GM12878 (cell line): Measurements from ENCODE around the gene CACNA2D4.

ENCODE experiments used
- BMI1 ChIP-seq: fragments of 450-650 bp; IDR thresholded peaks from 2 replicates; pipeline ENCODE4 v1.6.1; 2016; ENCODE audit warnings: mild to moderate bottlenecking, moderate library complexity, borderline replicate concordance
- CREM ChIP-seq: IDR thresholded peaks from 2 replicates; pipeline ENCODE4 v1.6.1; 2014; ENCODE audit warnings: antibody characterized with exemption, low read depth
- CTCF ChIP-seq, 3 experiments: IDR thresholded peaks in 2 of 3; conservative IDR thresholded peaks in 1 of 3; 2 replicates each; pipeline ENCODE4 v1.5.1; 2011; ENCODE audit warnings: low read depth in 3 of 3, low read length in 3 of 3, mild to moderate bottlenecking in 3 of 3, control low read depth in 2 of 3, moderate library complexity in 2 of 3, inconsistent platforms in 1 of 3, mixed read lengths in 1 of 3; ENCODE audit not compliant: control insufficient read depth in 2 of 3, insufficient read depth in 1 of 3; ENCODE audit errors: extremely low read depth in 1 of 3
- ELK1 ChIP-seq: IDR thresholded peaks from 2 replicates; pipeline ENCODE4 v1.6.1; 2012; ENCODE audit warnings: low read depth, low read length, improper control_type of control experiment
- EP300 ChIP-seq, 2 experiments: fragments of 150-350 bp in 1 of 2; IDR thresholded peaks; 2 replicates each; pipeline ENCODE4 v1.6.1; 2011 to 2012; ENCODE audit warnings: low read depth in 2 of 2, low read length in 2 of 2, borderline replicate concordance in 1 of 2, improper control_type of control experiment in 1 of 2, inconsistent platforms in 1 of 2; ENCODE audit not compliant: control insufficient read depth in 1 of 2
- EZH2 ChIP-seq: IDR thresholded peaks from 2 replicates; pipeline ENCODE4 v1.6.1; 2012; ENCODE audit warnings: low read depth, mild to moderate bottlenecking, control low read depth, inconsistent platforms, low read length, borderline replicate concordance; ENCODE audit not compliant: control insufficient read depth
- HDAC6 ChIP-seq: fragments of 200-600 bp; sonication (generic); IDR thresholded peaks from one replicate; pipeline ENCODE4 v1.8.0; 2017; ENCODE audit warnings: antibody characterized with exemption; ENCODE audit not compliant: unreplicated experiment
- POLR2AphosphoS5 ChIP-seq: IDR thresholded peaks from 2 replicates; pipeline ENCODE4 v1.6.1; 2011; ENCODE audit warnings: mild to moderate bottlenecking, low read length, inconsistent platforms
- RAD21 ChIP-seq: IDR thresholded peaks from 2 replicates; pipeline ENCODE4 v1.6.1; 2011; ENCODE audit warnings: mild to moderate bottlenecking, low read depth, low read length, moderate library complexity; ENCODE audit not compliant: insufficient read depth
- REST ChIP-seq: IDR thresholded peaks from 2 replicates; pipeline ENCODE4 v1.6.1; 2012; ENCODE audit warnings: mild to moderate bottlenecking, low read depth, low read length
- STAT3 ChIP-seq: IDR thresholded peaks from 2 replicates; pipeline ENCODE4 v1.6.1; 2011; ENCODE audit warnings: low read depth, low read length, improper control_type of control experiment

GRCh38 chr12:1878214-1878613, 40.2 kb downstream of the CACNA2D4 start:
- TF ChIP-seq BMI1: no peak
- TF ChIP-seq CTCF (IDR thresholded peaks at IDR 0.05 in 2 of 3, conservative IDR thresholded peaks at IDR 0.05 in 1 of 3; ENCODE audit: control insufficient read depth in 2 of 3, extremely low read depth in 1 of 3, insufficient read depth in 1 of 3, low read depth in 3 of 3, low read length in 3 of 3): no peak
- no peak for TF ChIP-seq EZH2
- no peak for TF ChIP-seq ELK1
- TF ChIP-seq STAT3: no peak
- no peak for TF ChIP-seq HDAC6
- TF ChIP-seq POLR2AphosphoS5: no peak
- TF ChIP-seq RAD21: no peak
- no peak for TF ChIP-seq CREM
- no peak for TF ChIP-seq REST
- no peak for TF ChIP-seq EP300 (IDR thresholded peaks at IDR 0.05; ENCODE audit: borderline replicate concordance in 1 of 2, control insufficient read depth in 1 of 2, low read depth in 2 of 2, low read length in 2 of 2)
